Measurements from ENCODE around the gene SCNN1A. TPM values are rescaled to one million over a fixed set of nuclear protein-coding genes. Genes with fewer than 3 reads are reported as not detected.

The SCNN1A gene
- total RNA-seq, 4 donors from 2014 or later: 15.9 to 46.5 (median 18.8) TPM

DNA sequence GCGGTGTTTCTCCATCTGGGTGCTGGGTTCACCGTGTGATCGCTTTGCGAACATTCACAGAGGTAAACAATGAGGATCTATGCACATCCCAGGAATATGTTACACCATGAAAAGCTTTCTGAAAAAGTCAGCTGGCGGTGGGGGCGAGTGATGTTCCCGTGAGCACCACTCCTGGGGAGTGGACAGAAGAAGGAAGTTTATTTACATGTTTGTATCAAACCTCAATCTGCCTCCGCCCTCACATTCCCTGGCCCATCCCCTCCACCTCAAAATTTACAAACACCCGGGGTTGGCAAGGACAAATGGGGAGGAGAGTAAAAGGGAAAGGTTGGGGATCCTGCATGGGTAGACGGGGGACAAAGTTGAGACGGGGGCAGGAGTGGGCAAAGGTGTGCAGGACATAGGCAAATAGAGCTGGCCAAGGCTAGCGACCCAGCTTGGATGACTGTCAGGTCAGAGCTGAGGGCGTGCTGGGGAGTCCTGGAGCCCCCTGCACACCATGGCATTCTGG is 40.4 kb downstream of the SCNN1A start:
- peak overlapping the region; percentile 29 to 87 (median 40) for H3K4me3 ChIP-seq
- H3K4me1 ChIP-seq: peaks cover 0 to 99% (median 79%) of the 10 kb centered on the region in 4 donors
- H3K36me3 ChIP-seq: peaks cover 0 to 47% (median 11%) of the 10 kb centered on the region in 3 donors
- H3K9me3 ChIP-seq: no peaks in the 10 kb centered on the region
- WGBS, 2 donors: 24 to 29% methylated on average over 13 of the region's 13 CpGs
- H3K27ac ChIP-seq: peak overlapping the region; percentile 93 to 99 (median 99)
- TF ChIP-seq POLR2A (IDR thresholded peaks at IDR 0.05) (no peak), EP300 (IDR thresholded peaks at IDR 0.05) (no peak)
- TF ChIP-seq, protein P1, sequence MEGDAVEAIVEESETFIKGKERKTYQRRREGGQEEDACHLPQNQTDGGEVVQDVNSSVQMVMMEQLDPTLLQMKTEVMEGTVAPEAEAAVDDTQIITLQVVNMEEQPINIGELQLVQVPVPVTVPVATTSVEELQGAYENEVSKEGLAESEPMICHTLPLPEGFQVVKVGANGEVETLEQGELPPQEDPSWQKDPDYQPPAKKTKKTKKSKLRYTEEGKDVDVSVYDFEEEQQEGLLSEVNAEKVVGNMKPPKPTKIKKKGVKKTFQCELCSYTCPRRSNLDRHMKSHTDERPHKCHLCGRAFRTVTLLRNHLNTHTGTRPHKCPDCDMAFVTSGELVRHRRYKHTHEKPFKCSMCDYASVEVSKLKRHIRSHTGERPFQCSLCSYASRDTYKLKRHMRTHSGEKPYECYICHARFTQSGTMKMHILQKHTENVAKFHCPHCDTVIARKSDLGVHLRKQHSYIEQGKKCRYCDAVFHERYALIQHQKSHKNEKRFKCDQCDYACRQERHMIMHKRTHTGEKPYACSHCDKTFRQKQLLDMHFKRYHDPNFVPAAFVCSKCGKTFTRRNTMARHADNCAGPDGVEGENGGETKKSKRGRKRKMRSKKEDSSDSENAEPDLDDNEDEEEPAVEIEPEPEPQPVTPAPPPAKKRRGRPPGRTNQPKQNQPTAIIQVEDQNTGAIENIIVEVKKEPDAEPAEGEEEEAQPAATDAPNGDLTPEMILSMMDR (IDR thresholded peaks at IDR 0.05): no peak
- H3K27me3 ChIP-seq: no peaks in the 10 kb centered on the region
- DNase-seq (ENCODE audit: low spot score in 2 of 2): no peak

- no peak for DNase-seq (ENCODE audit: low spot score in 2 of 2)
- Histone ChIP-seq H3K27me3 (no peaks in the 10 kb centered on the region), H3K4me1 (peaks cover 0 to 99% (median 83%) of the 10 kb centered on the region in 4 donors), H3K9me3 (no peaks in the 10 kb centered on the region), H3K27ac (peak overlapping the region; percentile 93 to 99 (median 99)), H3K4me3 (peak overlapping the region in 1 of 4 donors; percentile 87), H3K36me3 (peaks cover under 1 to 53% (median 17%) of the 10 kb centered on the region in 3 donors)
- TF ChIP-seq POLR2A (IDR thresholded peaks at IDR 0.05) (no peak), EP300 (IDR thresholded peaks at IDR 0.05) (no peak)
- TF ChIP-seq, protein P1 (IDR thresholded peaks at IDR 0.05): no peak
- WGBS, 2 donors: 34 to 39% methylated on average over 5 of the region's 5 CpGs
Measured at GRCh38 chr12:6334359-6334758, 41.0 kb downstream of the SCNN1A start.

- Histone ChIP-seq H3K9me3 (no peaks in the 10 kb centered on the region), H3K36me3 (peaks cover 5 to 61% (median 25%) of the 10 kb centered on the region in 3 donors), H3K27me3 (no peaks in the 10 kb centered on the region), H3K4me1 (peaks cover 0 to 99% (median 77%) of the 10 kb centered on the region in 4 donors), H3K4me3 (no peak overlapping the region), H3K27ac (peak overlapping the region; percentile 93 to 99 (median 99))
- WGBS, 2 donors: 73 to 78% methylated on average over 9 of the region's 9 CpGs
- no peak for DNase-seq (ENCODE audit: low spot score in 2 of 2)
- no peak for TF ChIP-seq EP300 (IDR thresholded peaks at IDR 0.05)
- no peak for TF ChIP-seq POLR2A (IDR thresholded peaks at IDR 0.05)
- TF ChIP-seq, protein P1 (IDR thresholded peaks at IDR 0.05): no peak
Measured at GRCh38 chr12:6333566-6333965, 41.8 kb downstream of the SCNN1A start.

- no peaks in the 10 kb centered on the region for H3K9me3 ChIP-seq
- TF ChIP-seq EP300 (IDR thresholded peaks at IDR 0.05): no peak
- TF ChIP-seq POLR2A (IDR thresholded peaks at IDR 0.05): no peak
- TF ChIP-seq, protein P1 (IDR thresholded peaks at IDR 0.05): no peak
- peak overlapping the region in 3 of 4 donors; percentile 99 for H3K27ac ChIP-seq
- no peak for DNase-seq (ENCODE audit: low spot score in 2 of 2)
- 65 to 76% methylated on average over 9 of the region's 9 CpGs for WGBS, 2 donors
- no peak overlapping the region for H3K4me3 ChIP-seq
- peaks cover 0 to 99% (median 72%) of the 10 kb centered on the region in 4 donors for H3K4me1 ChIP-seq
- peaks cover 5 to 67% (median 28%) of the 10 kb centered on the region in 3 donors for H3K36me3 ChIP-seq
- no peaks in the 10 kb centered on the region for H3K27me3 ChIP-seq
Measured at GRCh38 chr12:6333029-6333428, 42.3 kb downstream of the SCNN1A start.

- H3K27ac ChIP-seq: peak overlapping the region in 3 of 4 donors; percentile 99
- TF ChIP-seq, protein P1 (IDR thresholded peaks at IDR 0.05): no peak
- TF ChIP-seq EP300 (IDR thresholded peaks at IDR 0.05) (no peak), POLR2A (IDR thresholded peaks at IDR 0.05) (no peak)
- H3K9me3 ChIP-seq: no peaks in the 10 kb centered on the region
- peaks cover 5 to 72% (median 28%) of the 10 kb centered on the region in 3 donors for H3K36me3 ChIP-seq
- WGBS, 2 donors: 50 to 52% methylated on average over 4 of the region's 4 CpGs
- no peaks in the 10 kb centered on the region for H3K27me3 ChIP-seq
- H3K4me3 ChIP-seq: no peak overlapping the region
- peaks cover 0 to 99% (median 68%) of the 10 kb centered on the region in 4 donors for H3K4me1 ChIP-seq
- no peak for DNase-seq (ENCODE audit: low spot score in 2 of 2)
Measured at GRCh38 chr12:6332459-6332858, 42.9 kb downstream of the SCNN1A start.

Data from tibial nerve (tissue), 4 donors.